Measurements from ENCODE around the gene FGF14.

Gene FGF14

GRCh38 chr13:101998129-101998528 lies 403.7 kb downstream of the FGF14 start:
- TF ChIP-seq CTCF (conservative IDR thresholded peaks at IDR 0.05; ENCODE audit: low read depth, low read length): no peak
- DNase-seq (ENCODE audit: low read depth): no peak

DNA sequence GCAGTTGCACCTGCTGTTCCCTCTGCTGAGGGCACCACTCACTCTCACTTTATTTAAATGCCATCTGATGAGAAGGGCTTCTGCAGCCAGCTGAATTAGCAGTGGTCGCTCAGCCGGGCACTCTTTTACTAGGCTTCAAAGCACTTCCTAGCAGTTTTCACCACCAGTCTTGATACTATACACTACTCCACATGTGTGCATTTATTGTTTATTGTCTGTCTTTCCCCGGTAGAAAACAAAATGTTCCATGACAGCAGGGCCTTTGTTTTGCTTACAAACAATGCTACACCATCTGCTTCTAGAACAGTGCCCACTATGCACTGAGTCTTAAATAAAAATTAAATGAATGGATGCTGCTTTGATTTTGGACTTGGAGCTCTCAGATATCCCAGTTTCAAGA lies 404.9 kb downstream of the FGF14 start:
- H3K4me3 ChIP-seq (ENCODE audit: low read depth, low read length): no peak overlapping the region
- DNase-seq (ENCODE audit: low read depth): no peak
- no peak for TF ChIP-seq CTCF (conservative IDR thresholded peaks at IDR 0.05; ENCODE audit: low read depth, low read length)

More at GRCh38 chr13:101998129-101998528, 403.7 kb downstream of the FGF14 start:
- H3K4me3 ChIP-seq (ENCODE audit: low read depth, low read length): no peak overlapping the region

DNA sequence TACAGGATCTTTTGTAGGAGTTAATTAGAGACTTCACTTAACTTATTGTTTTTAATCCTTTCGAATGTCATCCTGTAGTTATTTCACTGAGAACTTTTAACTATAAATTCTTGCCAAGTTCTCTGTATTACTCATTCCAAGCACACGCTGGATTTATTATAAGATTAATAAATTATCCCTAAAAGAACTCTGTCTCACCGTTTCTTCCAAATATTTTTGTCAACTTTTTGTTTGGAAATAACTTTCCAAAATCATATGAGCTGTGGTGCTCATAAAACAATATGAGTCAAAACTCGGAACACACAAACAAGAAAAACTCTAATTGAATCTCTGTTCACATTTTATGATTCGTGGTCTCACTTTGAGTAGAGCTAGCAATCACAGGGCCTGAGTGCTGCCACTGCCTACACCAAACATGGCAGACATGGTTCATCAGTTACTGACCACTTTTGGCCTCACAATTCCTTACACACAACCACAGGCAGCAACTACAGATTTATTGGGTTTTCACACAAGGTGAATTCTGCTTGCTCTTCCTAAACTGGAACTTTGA lies 412.0 kb downstream of the FGF14 start:
- H3K4me3 ChIP-seq (ENCODE audit: low read depth, low read length): no peak overlapping the region
- no peak for TF ChIP-seq CTCF (conservative IDR thresholded peaks at IDR 0.05; ENCODE audit: low read depth, low read length)
- no peak for DNase-seq (ENCODE audit: low read depth)

DNA sequence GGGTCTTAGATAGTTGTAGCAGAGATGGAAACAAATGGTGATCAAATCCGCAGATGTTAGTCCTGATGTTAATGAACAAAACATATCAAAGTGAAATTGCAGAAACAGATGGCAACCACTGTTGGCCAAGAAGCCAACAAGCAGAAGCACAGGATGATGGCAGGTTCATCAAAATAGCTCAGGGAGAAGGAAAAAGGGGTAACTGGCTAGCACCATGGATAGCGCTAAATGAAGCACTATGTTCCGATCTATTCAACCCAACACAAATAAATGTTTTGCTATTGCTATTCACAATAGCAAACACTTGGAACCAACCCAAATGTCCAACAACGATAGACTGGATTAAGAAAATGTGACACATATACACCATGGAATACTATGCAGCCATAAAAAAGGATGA lies 413.7 kb downstream of the FGF14 start:
- peak; percentile 33 for DNase-seq (ENCODE audit: low read depth)
- no peak overlapping the region for H3K4me3 ChIP-seq (ENCODE audit: low read depth, low read length)
- TF ChIP-seq CTCF (conservative IDR thresholded peaks at IDR 0.05; ENCODE audit: low read depth, low read length): no peak

- no peak for TF ChIP-seq CTCF (conservative IDR thresholded peaks at IDR 0.05; ENCODE audit: low read depth, low read length)
- DNase-seq (ENCODE audit: low read depth): no peak
- H3K4me3 ChIP-seq (ENCODE audit: low read depth, low read length): no peak overlapping the region
These were observed 415.5 kb downstream of the FGF14 start for GRCh38 chr13:101986316-101986715.

GRCh38 chr13:101985321-101985720 lies 416.5 kb downstream of the FGF14 start:
- no peak for TF ChIP-seq CTCF (conservative IDR thresholded peaks at IDR 0.05; ENCODE audit: low read depth, low read length)
- H3K4me3 ChIP-seq (ENCODE audit: low read depth, low read length): no peak overlapping the region
- peak; percentile 76 for DNase-seq (ENCODE audit: low read depth)

DNA sequence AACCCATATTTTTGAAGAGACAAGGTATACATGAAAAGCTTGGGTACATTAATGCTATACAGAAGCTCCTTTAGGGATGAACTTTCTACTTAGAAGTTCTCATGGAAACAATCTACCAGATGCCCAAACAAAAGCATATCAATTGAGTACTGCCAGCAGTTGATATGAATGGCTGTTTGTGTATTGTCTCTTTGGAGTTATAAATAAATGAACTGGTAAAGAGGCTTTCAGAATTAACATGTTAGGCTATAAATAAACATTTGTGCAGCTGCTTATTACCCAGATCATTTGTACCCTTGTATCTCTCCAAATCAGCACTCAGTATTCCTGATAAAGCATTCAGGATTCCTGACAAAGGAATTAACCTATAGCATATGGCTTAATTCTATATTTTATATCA lies 418.9 kb downstream of the FGF14 start:
- no peak for DNase-seq (ENCODE audit: low read depth)
- no peak overlapping the region for H3K4me3 ChIP-seq (ENCODE audit: low read depth, low read length)
- TF ChIP-seq CTCF (conservative IDR thresholded peaks at IDR 0.05; ENCODE audit: low read depth, low read length): no peak

Data from choroid plexus epithelial cell (primary cell).